HEK293 (cell line): ENCODE results near the gene CRTAP.
A peak's percentile ranks its signal among the peaks of the same experiment; 100 is the strongest.

Source experiments
- BCL11A ChIP-seq: fragments of 450-650 bp; formaldehyde crosslinking; IDR thresholded peaks from 2 replicates; pipeline ENCODE4 v1.5.1; 2016; ENCODE audit warnings: low read depth, missing biosample characterization, missing genetic modification characterization
- FEZF1 ChIP-seq: fragments of 450-650 bp; formaldehyde crosslinking; IDR thresholded peaks from 2 replicates; pipeline ENCODE4 v1.5.1; 2016; ENCODE audit warnings: missing biosample characterization, missing genetic modification characterization
- KLF1 ChIP-seq: fragments of 450-650 bp; formaldehyde crosslinking; IDR thresholded peaks from 2 replicates; pipeline ENCODE4 v1.5.1; 2016; ENCODE audit warnings: missing biosample characterization, missing genetic modification characterization
- KLF10 ChIP-seq: fragments of 450-650 bp; IDR thresholded peaks from 2 replicates; pipeline ENCODE4 v1.5.1; 2018; ENCODE audit warnings: missing biosample characterization, mild to moderate bottlenecking, missing genetic modification characterization
- KLF16 ChIP-seq: fragments of 450-650 bp; formaldehyde crosslinking; IDR thresholded peaks from 2 replicates; pipeline ENCODE4 v1.5.1; 2017; ENCODE audit warnings: missing biosample characterization, missing genetic modification characterization
- MYNN ChIP-seq: fragments of 450-650 bp; formaldehyde crosslinking; IDR thresholded peaks from 2 replicates; pipeline ENCODE4 v1.5.1; 2016; ENCODE audit warnings: missing biosample characterization, missing genetic modification characterization, borderline replicate concordance
- MZF1 ChIP-seq: fragments of 450-650 bp; formaldehyde crosslinking; IDR thresholded peaks from 2 replicates; pipeline ENCODE4 v1.5.1; 2017; ENCODE audit warnings: missing biosample characterization, missing genetic modification characterization, borderline replicate concordance
- RBAK ChIP-seq: fragments of 450-650 bp; formaldehyde crosslinking; IDR thresholded peaks from 2 replicates; pipeline ENCODE4 v1.5.1; 2016; ENCODE audit warnings: missing biosample characterization, missing genetic modification characterization
- SCRT2 ChIP-seq: fragments of 450-650 bp; formaldehyde crosslinking; IDR thresholded peaks from 2 replicates; pipeline ENCODE4 v1.5.1; 2016; ENCODE audit warnings: missing biosample characterization, missing genetic modification characterization
- SP7 ChIP-seq: fragments of 450-650 bp; formaldehyde crosslinking; IDR thresholded peaks from 2 replicates; pipeline ENCODE4 v1.5.1; 2016; ENCODE audit warnings: missing biosample characterization, missing genetic modification characterization
- ZBTB48 ChIP-seq: fragments of 450-650 bp; formaldehyde crosslinking; IDR thresholded peaks from 2 replicates; pipeline ENCODE4 v1.5.1; 2016; ENCODE audit warnings: missing biosample characterization, missing genetic modification characterization
- ZNF138 ChIP-seq: fragments of 450-650 bp; formaldehyde crosslinking; IDR thresholded peaks from 2 replicates; pipeline ENCODE4 v1.5.1; 2016; ENCODE audit warnings: missing biosample characterization, missing genetic modification characterization, borderline replicate concordance
- ZNF16 ChIP-seq: fragments of 450-650 bp; formaldehyde crosslinking; IDR thresholded peaks from 2 replicates; pipeline ENCODE4 v1.5.1; 2016; ENCODE audit warnings: low read depth, missing biosample characterization, missing genetic modification characterization
- ZNF174 ChIP-seq: fragments of 450-650 bp; formaldehyde crosslinking; IDR thresholded peaks from 2 replicates; pipeline ENCODE4 v1.5.0; 2017; ENCODE audit warnings: missing biosample characterization, mild to moderate bottlenecking, missing genetic modification characterization
- ZNF24 ChIP-seq: fragments of 450-650 bp; formaldehyde crosslinking; IDR thresholded peaks from 2 replicates; pipeline ENCODE4 v1.5.1; 2016; ENCODE audit warnings: missing biosample characterization, missing genetic modification characterization
- ZNF292 ChIP-seq: fragments of 450-650 bp; formaldehyde crosslinking; IDR thresholded peaks from 2 replicates; pipeline ENCODE4 v1.5.1; 2016; ENCODE audit warnings: low read depth, missing biosample characterization, missing genetic modification characterization, borderline replicate concordance
- ZNF341 ChIP-seq: fragments of 450-650 bp; formaldehyde crosslinking; IDR thresholded peaks from 2 replicates; pipeline ENCODE4; 2016; ENCODE audit warnings: low read depth, missing biosample characterization, missing genetic modification characterization
- ZNF350 ChIP-seq: fragments of 450-650 bp; formaldehyde crosslinking; IDR thresholded peaks from 2 replicates; pipeline ENCODE4 v1.5.0; 2017; ENCODE audit warnings: missing biosample characterization, mild to moderate bottlenecking, missing genetic modification characterization
- ZNF423 ChIP-seq: fragments of 450-650 bp; formaldehyde crosslinking; IDR thresholded peaks from 2 replicates; pipeline ENCODE4 v1.5.1; 2016; ENCODE audit warnings: missing biosample characterization, missing genetic modification characterization
- ZNF521 ChIP-seq: fragments of 450-650 bp; formaldehyde crosslinking; IDR thresholded peaks from 2 replicates; pipeline ENCODE4 v1.5.1; 2017; ENCODE audit warnings: missing biosample characterization, mild to moderate bottlenecking, missing genetic modification characterization
- ZNF544 ChIP-seq: fragments of 450-650 bp; formaldehyde crosslinking; IDR thresholded peaks from 2 replicates; pipeline ENCODE4 v1.5.0; 2017; ENCODE audit warnings: missing biosample characterization, missing genetic modification characterization
- ZNF629 ChIP-seq: fragments of 450-650 bp; formaldehyde crosslinking; IDR thresholded peaks from 2 replicates; pipeline ENCODE4 v1.5.1; 2017; ENCODE audit warnings: missing biosample characterization, missing genetic modification characterization
- ZNF658 ChIP-seq: fragments of 450-650 bp; formaldehyde crosslinking; IDR thresholded peaks from 2 replicates; pipeline ENCODE4; 2016; ENCODE audit warnings: missing biosample characterization, missing genetic modification characterization
- ZNF785 ChIP-seq: fragments of 450-650 bp; formaldehyde crosslinking; IDR thresholded peaks from 2 replicates; pipeline ENCODE4 v1.5.1; 2016; ENCODE audit warnings: missing biosample characterization, missing genetic modification characterization
- ZNF792 ChIP-seq: fragments of 450-650 bp; formaldehyde crosslinking; IDR thresholded peaks from 2 replicates; pipeline ENCODE4 v1.5.1; 2016; ENCODE audit warnings: missing biosample characterization, missing genetic modification characterization
- ZSCAN30 ChIP-seq: fragments of 450-650 bp; IDR thresholded peaks from 2 replicates; pipeline ENCODE4 v1.5.1; 2018; ENCODE audit warnings: missing biosample characterization, mild to moderate bottlenecking, missing genetic modification characterization, moderate library complexity
- TF ChIP-seq, protein P1 (sequence below): fragments of 450-650 bp; formaldehyde crosslinking; IDR thresholded peaks from 2 replicates; pipeline ENCODE4 v1.5.1; 2016; ENCODE audit warnings: missing biosample characterization, missing genetic modification characterization, borderline replicate concordance
- TF ChIP-seq, protein P2 (sequence below): fragments of 450-650 bp; formaldehyde crosslinking; IDR thresholded peaks from 2 replicates; pipeline ENCODE4 v1.5.1; 2017; ENCODE audit warnings: missing biosample characterization, missing genetic modification characterization
- TF ChIP-seq, protein P3 (sequence below): IDR thresholded peaks from 2 replicates; pipeline ENCODE4 v1.6.1; 2011; ENCODE audit warnings: mild to moderate bottlenecking, low read depth, low read length, borderline replicate concordance
- TF ChIP-seq, protein P4 (sequence below): fragments of 450-650 bp; formaldehyde crosslinking; IDR thresholded peaks from 2 replicates; pipeline ENCODE4 v1.5.1; 2016; ENCODE audit warnings: missing biosample characterization, missing genetic modification characterization

Gene CRTAP

DNA sequence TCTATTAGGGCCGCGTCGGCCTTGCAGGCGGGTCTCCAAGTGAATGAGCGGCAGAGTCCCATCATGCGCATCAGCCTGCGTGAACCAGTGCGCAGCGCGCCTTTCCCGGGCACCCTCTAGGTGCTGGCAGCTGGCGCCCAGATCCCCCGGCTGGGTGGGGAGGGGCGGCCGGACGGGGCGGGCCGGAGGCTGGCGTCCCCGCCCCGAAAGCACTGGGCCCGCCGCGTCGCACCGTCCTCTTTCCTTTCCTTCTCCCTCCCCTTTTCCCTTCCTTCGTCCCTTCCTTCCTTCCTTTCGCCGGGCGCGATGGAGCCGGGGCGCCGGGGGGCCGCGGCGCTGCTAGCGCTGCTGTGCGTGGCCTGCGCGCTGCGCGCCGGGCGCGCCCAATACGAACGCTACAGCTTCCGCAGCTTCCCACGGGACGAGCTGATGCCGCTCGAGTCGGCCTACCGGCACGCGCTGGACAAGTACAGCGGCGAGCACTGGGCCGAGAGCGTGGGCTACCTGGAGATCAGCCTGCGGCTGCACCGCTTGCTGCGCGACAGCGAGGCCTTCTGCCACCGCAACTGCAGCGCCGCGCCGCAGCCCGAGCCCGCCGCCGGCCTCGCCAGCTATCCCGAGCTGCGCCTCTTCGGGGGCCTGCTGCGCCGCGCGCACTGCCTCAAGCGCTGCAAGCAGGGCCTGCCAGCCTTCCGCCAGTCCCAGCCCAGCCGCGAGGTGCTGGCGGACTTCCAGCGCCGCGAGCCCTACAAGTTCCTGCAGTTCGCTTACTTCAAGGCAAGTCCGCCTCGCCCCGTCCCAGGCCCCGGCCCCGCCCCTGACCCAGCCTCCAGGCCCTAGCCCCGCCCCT lies at the start of gene CRTAP (continued):
- TF ChIP-seq ZNF544: no peak
- TF ChIP-seq, protein P1, sequence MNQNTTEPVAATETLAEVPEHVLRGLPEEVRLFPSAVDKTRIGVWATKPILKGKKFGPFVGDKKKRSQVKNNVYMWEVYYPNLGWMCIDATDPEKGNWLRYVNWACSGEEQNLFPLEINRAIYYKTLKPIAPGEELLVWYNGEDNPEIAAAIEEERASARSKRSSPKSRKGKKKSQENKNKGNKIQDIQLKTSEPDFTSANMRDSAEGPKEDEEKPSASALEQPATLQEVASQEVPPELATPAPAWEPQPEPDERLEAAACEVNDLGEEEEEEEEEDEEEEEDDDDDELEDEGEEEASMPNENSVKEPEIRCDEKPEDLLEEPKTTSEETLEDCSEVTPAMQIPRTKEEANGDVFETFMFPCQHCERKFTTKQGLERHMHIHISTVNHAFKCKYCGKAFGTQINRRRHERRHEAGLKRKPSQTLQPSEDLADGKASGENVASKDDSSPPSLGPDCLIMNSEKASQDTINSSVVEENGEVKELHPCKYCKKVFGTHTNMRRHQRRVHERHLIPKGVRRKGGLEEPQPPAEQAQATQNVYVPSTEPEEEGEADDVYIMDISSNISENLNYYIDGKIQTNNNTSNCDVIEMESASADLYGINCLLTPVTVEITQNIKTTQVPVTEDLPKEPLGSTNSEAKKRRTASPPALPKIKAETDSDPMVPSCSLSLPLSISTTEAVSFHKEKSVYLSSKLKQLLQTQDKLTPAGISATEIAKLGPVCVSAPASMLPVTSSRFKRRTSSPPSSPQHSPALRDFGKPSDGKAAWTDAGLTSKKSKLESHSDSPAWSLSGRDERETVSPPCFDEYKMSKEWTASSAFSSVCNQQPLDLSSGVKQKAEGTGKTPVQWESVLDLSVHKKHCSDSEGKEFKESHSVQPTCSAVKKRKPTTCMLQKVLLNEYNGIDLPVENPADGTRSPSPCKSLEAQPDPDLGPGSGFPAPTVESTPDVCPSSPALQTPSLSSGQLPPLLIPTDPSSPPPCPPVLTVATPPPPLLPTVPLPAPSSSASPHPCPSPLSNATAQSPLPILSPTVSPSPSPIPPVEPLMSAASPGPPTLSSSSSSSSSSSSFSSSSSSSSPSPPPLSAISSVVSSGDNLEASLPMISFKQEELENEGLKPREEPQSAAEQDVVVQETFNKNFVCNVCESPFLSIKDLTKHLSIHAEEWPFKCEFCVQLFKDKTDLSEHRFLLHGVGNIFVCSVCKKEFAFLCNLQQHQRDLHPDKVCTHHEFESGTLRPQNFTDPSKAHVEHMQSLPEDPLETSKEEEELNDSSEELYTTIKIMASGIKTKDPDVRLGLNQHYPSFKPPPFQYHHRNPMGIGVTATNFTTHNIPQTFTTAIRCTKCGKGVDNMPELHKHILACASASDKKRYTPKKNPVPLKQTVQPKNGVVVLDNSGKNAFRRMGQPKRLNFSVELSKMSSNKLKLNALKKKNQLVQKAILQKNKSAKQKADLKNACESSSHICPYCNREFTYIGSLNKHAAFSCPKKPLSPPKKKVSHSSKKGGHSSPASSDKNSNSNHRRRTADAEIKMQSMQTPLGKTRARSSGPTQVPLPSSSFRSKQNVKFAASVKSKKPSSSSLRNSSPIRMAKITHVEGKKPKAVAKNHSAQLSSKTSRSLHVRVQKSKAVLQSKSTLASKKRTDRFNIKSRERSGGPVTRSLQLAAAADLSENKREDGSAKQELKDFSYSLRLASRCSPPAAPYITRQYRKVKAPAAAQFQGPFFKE (tag by site-specific recombination): no peak
- TF ChIP-seq MYNN (tag by site-specific recombination): 0 out of 2 replicates have a peak, but pooled peaks have one; percentile 8
- peak; percentile 57; the same call in 1 of the 2 replicates for TF ChIP-seq KLF16 (tag by site-specific recombination)
- TF ChIP-seq FEZF1 (tag by site-specific recombination): no peak
- TF ChIP-seq ZNF792 (tag by site-specific recombination): no peak
- no peak for TF ChIP-seq ZNF16
- no peak for TF ChIP-seq ZNF629 (tag by site-specific recombination)
- TF ChIP-seq ZNF292 (tag by site-specific recombination): no peak
- TF ChIP-seq ZSCAN30 (tag by site-specific recombination): no peak
- no peak for TF ChIP-seq SP7 (tag by site-specific recombination)
- TF ChIP-seq ZNF174 (tag by site-specific recombination): no peak
- 0 out of 2 replicates have a peak, but pooled peaks have one; percentile 38 for TF ChIP-seq ZNF785
- TF ChIP-seq ZNF521 (tag by site-specific recombination): no peak
- no peak for TF ChIP-seq ZNF341
- peak; percentile 67; the same call in 1 of the 2 replicates for TF ChIP-seq ZNF423
- TF ChIP-seq, protein P2, sequence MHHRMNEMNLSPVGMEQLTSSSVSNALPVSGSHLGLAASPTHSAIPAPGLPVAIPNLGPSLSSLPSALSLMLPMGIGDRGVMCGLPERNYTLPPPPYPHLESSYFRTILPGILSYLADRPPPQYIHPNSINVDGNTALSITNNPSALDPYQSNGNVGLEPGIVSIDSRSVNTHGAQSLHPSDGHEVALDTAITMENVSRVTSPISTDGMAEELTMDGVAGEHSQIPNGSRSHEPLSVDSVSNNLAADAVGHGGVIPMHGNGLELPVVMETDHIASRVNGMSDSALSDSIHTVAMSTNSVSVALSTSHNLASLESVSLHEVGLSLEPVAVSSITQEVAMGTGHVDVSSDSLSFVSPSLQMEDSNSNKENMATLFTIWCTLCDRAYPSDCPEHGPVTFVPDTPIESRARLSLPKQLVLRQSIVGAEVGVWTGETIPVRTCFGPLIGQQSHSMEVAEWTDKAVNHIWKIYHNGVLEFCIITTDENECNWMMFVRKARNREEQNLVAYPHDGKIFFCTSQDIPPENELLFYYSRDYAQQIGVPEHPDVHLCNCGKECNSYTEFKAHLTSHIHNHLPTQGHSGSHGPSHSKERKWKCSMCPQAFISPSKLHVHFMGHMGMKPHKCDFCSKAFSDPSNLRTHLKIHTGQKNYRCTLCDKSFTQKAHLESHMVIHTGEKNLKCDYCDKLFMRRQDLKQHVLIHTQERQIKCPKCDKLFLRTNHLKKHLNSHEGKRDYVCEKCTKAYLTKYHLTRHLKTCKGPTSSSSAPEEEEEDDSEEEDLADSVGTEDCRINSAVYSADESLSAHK (tag by site-specific recombination): no peak
- TF ChIP-seq RBAK (tag by site-specific recombination): no peak
- no peak for TF ChIP-seq BCL11A (tag by site-specific recombination)
- TF ChIP-seq KLF1 (tag by site-specific recombination): no peak
- no peak for TF ChIP-seq ZNF138 (tag by site-specific recombination)
- TF ChIP-seq, protein P3, sequence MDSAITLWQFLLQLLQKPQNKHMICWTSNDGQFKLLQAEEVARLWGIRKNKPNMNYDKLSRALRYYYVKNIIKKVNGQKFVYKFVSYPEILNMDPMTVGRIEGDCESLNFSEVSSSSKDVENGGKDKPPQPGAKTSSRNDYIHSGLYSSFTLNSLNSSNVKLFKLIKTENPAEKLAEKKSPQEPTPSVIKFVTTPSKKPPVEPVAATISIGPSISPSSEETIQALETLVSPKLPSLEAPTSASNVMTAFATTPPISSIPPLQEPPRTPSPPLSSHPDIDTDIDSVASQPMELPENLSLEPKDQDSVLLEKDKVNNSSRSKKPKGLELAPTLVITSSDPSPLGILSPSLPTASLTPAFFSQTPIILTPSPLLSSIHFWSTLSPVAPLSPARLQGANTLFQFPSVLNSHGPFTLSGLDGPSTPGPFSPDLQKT: no peak
- TF ChIP-seq ZBTB48 (tag by site-specific recombination): peak; percentile 35; the same call in 1 of the 2 replicates
- TF ChIP-seq, protein P4, sequence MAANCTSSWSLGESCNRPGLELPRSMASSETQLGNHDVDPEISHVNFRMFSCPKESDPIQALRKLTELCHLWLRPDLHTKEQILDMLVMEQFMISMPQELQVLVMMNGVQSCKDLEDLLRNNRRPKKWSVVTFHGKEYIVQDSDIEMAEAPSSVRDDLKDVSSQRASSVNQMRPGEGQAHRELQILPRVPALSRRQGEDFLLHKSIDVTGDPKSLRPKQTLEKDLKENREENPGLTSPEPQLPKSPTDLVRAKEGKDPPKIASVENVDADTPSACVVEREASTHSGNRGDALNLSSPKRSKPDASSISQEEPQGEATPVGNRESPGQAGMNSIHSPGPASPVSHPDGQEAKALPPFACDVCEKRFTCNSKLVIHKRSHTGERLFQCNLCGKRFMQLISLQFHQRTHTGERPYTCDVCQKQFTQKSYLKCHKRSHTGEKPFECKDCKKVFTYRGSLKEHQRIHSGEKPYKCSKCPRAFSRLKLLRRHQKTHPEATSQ (tag by site-specific recombination): no peak
- TF ChIP-seq KLF10 (tag by site-specific recombination): 0 out of 2 replicates have a peak, but pooled peaks have one; percentile 23
- no peak for TF ChIP-seq ZNF24 (tag by site-specific recombination)
- peak; percentile 85 for TF ChIP-seq SCRT2
- TF ChIP-seq MZF1 (tag by site-specific recombination): no peak
- TF ChIP-seq ZNF350 (tag by site-specific recombination): no peak
- no peak for TF ChIP-seq ZNF658 (tag by site-specific recombination)
